Measurements from ENCODE around the gene C11orf54. TPM values are rescaled to one million over a fixed set of nuclear protein-coding genes. Genes with fewer than 3 reads are reported as not detected.

Gene C11orf54
- polyA plus RNA-seq, 2 of the 4 experiments (the other 2 are of a cell fraction) = 12.4 to 27.6 TPM

DNA sequence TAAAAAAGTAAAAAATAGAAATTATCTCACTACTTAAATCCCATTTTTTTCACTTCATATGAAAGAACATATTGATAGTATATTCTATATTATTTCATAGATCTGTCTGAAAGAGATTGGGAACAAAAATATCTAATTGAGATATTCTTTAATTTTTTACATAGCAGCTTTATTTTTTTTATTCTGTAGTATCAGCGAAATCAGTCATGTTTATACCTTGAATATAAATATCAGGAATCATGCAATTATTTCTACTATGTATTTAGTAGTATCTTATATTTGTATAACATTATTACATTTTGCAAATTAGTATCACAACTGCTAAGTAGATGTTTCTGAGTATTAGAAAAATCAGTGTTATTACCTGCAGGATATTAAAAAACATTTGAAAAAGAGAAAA, 20.4 kb downstream of the C11orf54 start:
- H3K4me2 ChIP-seq = no peak overlapping the region
- FAIRE-seq (no peak), ATAC-seq (no peak), DNase-seq (ENCODE audit: low read depth in 1 of 2, low spot score in 1 of 2) (no peak)
- H3K4me1 ChIP-seq = no peaks in the 10 kb centered on the region
- H3K9me3 ChIP-seq = no peaks in the 10 kb centered on the region
- TF ChIP-seq NPAS2 (CRISPR knock-in tag; IDR thresholded peaks at IDR 0.05; ENCODE audit: borderline replicate concordance) = no peak
- CTCF ChIA-PET = no interaction called here
- POLR2A ChIA-PET = no interaction called here
- H3K27ac ChIP-seq = no peak overlapping the region
- 94% methylated on average over 1 of the region's 1 CpG for WGBS (ENCODE audit: missing lambda C conversion rate)
- no peak overlapping the region for H3K4me3 ChIP-seq

DNA sequence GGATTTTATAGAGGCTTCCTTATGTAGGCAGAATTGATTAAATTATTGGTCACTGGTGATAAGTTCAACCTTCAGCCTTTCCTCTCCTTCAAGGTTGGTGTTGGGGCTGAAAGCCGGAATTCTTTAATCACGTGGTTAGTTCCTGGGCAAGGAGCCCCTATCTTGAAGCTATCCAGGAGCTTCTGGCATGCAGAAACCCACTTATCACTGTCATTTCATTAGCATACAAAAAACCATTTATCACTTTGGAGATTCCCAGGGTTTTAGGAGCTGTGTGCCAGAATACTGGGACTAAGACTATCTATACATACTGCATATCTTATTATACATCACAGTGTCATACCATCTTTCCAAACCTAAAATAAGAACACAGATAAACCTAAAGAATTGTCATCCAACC, 24.1 kb downstream of the C11orf54 start:
- TF ChIP-seq POLR2AphosphoS2 (conservative IDR thresholded peaks at IDR 0.05; ENCODE audit: low read length) (no peak), NR3C1 (IDR thresholded peaks at IDR 0.05) (no peak), NFE2L2 (conservative IDR thresholded peaks at IDR 0.05; ENCODE audit: low read length) (no peak), CEBPB (IDR thresholded peaks at IDR 0.05) (no peak), MAZ (IDR thresholded peaks at IDR 0.05; ENCODE audit: borderline replicate concordance, low read depth, low read length) (no peak), PHF8 (IDR thresholded peaks at IDR 0.05; ENCODE audit: borderline replicate concordance, low read depth) (no peak), MAFK (IDR thresholded peaks at IDR 0.05; ENCODE audit: partially characterized antibody) (no peak), EP300 (IDR thresholded peaks at IDR 0.05) (no peak), SMC3 (IDR thresholded peaks at IDR 0.05) (no peak), JUN (IDR thresholded peaks at IDR 0.05) (no peak)
- TF ChIP-seq, protein P1, sequence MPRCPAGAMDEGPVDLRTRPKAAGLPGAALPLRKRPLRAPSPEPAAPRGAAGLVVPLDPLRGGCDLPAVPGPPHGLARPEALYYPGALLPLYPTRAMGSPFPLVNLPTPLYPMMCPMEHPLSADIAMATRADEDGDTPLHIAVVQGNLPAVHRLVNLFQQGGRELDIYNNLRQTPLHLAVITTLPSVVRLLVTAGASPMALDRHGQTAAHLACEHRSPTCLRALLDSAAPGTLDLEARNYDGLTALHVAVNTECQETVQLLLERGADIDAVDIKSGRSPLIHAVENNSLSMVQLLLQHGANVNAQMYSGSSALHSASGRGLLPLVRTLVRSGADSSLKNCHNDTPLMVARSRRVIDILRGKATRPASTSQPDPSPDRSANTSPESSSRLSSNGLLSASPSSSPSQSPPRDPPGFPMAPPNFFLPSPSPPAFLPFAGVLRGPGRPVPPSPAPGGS (IDR thresholded peaks at IDR 0.05) = no peak
- TF ChIP-seq, protein P2, sequence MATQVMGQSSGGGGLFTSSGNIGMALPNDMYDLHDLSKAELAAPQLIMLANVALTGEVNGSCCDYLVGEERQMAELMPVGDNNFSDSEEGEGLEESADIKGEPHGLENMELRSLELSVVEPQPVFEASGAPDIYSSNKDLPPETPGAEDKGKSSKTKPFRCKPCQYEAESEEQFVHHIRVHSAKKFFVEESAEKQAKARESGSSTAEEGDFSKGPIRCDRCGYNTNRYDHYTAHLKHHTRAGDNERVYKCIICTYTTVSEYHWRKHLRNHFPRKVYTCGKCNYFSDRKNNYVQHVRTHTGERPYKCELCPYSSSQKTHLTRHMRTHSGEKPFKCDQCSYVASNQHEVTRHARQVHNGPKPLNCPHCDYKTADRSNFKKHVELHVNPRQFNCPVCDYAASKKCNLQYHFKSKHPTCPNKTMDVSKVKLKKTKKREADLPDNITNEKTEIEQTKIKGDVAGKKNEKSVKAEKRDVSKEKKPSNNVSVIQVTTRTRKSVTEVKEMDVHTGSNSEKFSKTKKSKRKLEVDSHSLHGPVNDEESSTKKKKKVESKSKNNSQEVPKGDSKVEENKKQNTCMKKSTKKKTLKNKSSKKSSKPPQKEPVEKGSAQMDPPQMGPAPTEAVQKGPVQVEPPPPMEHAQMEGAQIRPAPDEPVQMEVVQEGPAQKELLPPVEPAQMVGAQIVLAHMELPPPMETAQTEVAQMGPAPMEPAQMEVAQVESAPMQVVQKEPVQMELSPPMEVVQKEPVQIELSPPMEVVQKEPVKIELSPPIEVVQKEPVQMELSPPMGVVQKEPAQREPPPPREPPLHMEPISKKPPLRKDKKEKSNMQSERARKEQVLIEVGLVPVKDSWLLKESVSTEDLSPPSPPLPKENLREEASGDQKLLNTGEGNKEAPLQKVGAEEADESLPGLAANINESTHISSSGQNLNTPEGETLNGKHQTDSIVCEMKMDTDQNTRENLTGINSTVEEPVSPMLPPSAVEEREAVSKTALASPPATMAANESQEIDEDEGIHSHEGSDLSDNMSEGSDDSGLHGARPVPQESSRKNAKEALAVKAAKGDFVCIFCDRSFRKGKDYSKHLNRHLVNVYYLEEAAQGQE (IDR thresholded peaks at IDR 0.05) = no peak
- no peak overlapping the region for H3K4me3 ChIP-seq
- no peak for DNase-seq (ENCODE audit: low read depth in 1 of 2, low spot score in 1 of 2)
- no peak for ATAC-seq
- no peaks in the 10 kb centered on the region for H3K4me1 ChIP-seq
- POLR2A ChIA-PET = no interaction called here
- 96% methylated on average over 2 of the region's 2 CpGs for WGBS (ENCODE audit: missing lambda C conversion rate)
- no peak for FAIRE-seq
- CTCF ChIA-PET = no interaction called here
- no peak overlapping the region for H3K4me2 ChIP-seq
- no peak overlapping the region for H3K27ac ChIP-seq
- no peaks in the 10 kb centered on the region for H3K9me3 ChIP-seq

DNA sequence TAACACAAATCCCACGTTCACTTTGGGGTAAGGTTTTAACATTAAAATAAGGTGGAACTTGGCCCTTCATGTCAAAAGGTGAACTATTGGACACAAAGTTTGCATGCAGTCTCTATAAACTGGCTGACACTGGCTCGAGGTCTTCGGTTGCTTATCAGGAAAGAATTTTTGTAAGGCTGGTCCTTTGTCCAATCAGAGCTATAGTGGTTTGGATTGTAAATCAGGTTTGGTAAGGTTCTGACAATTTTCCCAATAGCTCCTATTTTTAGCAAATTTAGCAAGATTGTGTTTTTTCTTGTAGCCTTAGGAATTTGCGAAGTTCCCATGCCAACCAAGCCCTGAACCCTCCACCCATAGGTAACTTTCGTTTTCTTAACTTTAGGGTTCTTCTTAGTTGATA, 25.0 kb downstream of the C11orf54 start:
- ChIA-PET POLR2A (no interaction called here), CTCF (no interaction called here)
- H3K4me2 ChIP-seq = no peak overlapping the region
- no peak for TF ChIP-seq MYC (IDR thresholded peaks at IDR 0.05; ENCODE audit: borderline replicate concordance, low read length)
- no peak for TF ChIP-seq KDM1A (IDR thresholded peaks at IDR 0.05; ENCODE audit: low read depth)
- TF ChIP-seq JUNB (IDR thresholded peaks at IDR 0.05) = no peak
- TF ChIP-seq, protein P3, sequence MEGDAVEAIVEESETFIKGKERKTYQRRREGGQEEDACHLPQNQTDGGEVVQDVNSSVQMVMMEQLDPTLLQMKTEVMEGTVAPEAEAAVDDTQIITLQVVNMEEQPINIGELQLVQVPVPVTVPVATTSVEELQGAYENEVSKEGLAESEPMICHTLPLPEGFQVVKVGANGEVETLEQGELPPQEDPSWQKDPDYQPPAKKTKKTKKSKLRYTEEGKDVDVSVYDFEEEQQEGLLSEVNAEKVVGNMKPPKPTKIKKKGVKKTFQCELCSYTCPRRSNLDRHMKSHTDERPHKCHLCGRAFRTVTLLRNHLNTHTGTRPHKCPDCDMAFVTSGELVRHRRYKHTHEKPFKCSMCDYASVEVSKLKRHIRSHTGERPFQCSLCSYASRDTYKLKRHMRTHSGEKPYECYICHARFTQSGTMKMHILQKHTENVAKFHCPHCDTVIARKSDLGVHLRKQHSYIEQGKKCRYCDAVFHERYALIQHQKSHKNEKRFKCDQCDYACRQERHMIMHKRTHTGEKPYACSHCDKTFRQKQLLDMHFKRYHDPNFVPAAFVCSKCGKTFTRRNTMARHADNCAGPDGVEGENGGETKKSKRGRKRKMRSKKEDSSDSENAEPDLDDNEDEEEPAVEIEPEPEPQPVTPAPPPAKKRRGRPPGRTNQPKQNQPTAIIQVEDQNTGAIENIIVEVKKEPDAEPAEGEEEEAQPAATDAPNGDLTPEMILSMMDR (IDR thresholded peaks at IDR 0.05) = no peak
- no peak for TF ChIP-seq TP53 (CRISPR knock-in tag; IDR thresholded peaks at IDR 0.05)
- no peak for TF ChIP-seq HOXB5 (CRISPR knock-in tag; IDR thresholded peaks at IDR 0.05)
- no peak for TF ChIP-seq POLR2A (IDR thresholded peaks at IDR 0.05; ENCODE audit: low read length)
- no peak for TF ChIP-seq ZFP36 (IDR thresholded peaks at IDR 0.05; ENCODE audit: borderline replicate concordance, partially characterized antibody)
- TF ChIP-seq, protein P4, sequence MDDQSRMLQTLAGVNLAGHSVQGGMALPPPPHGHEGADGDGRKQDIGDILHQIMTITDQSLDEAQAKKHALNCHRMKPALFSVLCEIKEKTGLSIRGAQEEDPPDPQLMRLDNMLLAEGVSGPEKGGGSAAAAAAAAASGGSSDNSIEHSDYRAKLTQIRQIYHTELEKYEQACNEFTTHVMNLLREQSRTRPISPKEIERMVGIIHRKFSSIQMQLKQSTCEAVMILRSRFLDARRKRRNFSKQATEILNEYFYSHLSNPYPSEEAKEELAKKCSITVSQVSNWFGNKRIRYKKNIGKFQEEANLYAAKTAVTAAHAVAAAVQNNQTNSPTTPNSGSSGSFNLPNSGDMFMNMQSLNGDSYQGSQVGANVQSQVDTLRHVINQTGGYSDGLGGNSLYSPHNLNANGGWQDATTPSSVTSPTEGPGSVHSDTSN (IDR thresholded peaks at IDR 0.05) = no peak
- no peak for TF ChIP-seq ZNF302 (CRISPR knock-in tag; IDR thresholded peaks at IDR 0.05)
- no peak for DNase-seq (ENCODE audit: low read depth in 1 of 2, low spot score in 1 of 2)
- H3K27ac ChIP-seq = no peak overlapping the region
- ATAC-seq = no peak
- WGBS (ENCODE audit: missing lambda C conversion rate) = 80% methylated on average over 5 of the region's 5 CpGs
- no peaks in the 10 kb centered on the region for H3K4me1 ChIP-seq
- H3K9me3 ChIP-seq = no peaks in the 10 kb centered on the region
- no peak overlapping the region for H3K4me3 ChIP-seq
- FAIRE-seq = no peak
